Measurements from ENCODE around the gene CREB3L1.

Gene CREB3L1

GRCh38 chr11:46330563-46331281, 53.3 kb downstream of the CREB3L1 start:
- DNase-seq = no peak

- peak; percentile 72 for DNase-seq
These were observed 54.0 kb downstream of the CREB3L1 start for GRCh38 chr11:46331282-46331984.

GRCh38 chr11:46332093-46332567, 54.7 kb downstream of the CREB3L1 start:
- DNase-seq = no peak

GRCh38 chr11:46332568-46333393, 55.3 kb downstream of the CREB3L1 start:
- peak; percentile 70 for DNase-seq

- peak; percentile 58 for DNase-seq
These were observed 56.0 kb downstream of the CREB3L1 start for GRCh38 chr11:46333394-46333947.

- no peak for DNase-seq
These were observed 56.7 kb downstream of the CREB3L1 start for GRCh38 chr11:46334211-46334610.

- DNase-seq = no peak
These were observed 57.8 kb downstream of the CREB3L1 start for GRCh38 chr11:46335271-46335670.

GRCh38 chr11:46335890-46336562, 58.6 kb downstream of the CREB3L1 start:
- DNase-seq = no peak

GRCh38 chr11:46336563-46337180, 59.2 kb downstream of the CREB3L1 start:
- no peak for DNase-seq

GRCh38 chr11:46337626-46338345, 60.3 kb downstream of the CREB3L1 start:
- DNase-seq = no peak

GRCh38 chr11:46338636-46338987, 61.1 kb downstream of the CREB3L1 start:
- DNase-seq = no peak

- no peak for DNase-seq
These were observed 61.7 kb downstream of the CREB3L1 start for GRCh38 chr11:46338988-46339666.

GRCh38 chr11:46339816-46340215, 62.4 kb downstream of the CREB3L1 start:
- no peak for DNase-seq

GRCh38 chr11:46341454-46341853, 64.0 kb downstream of the CREB3L1 start:
- no peak for DNase-seq

GRCh38 chr11:46342239-46342638, 64.8 kb downstream of the CREB3L1 start:
- peak; percentile 67 for DNase-seq

GRCh38 chr11:46343520-46343919, 66.1 kb downstream of the CREB3L1 start:
- no peak for DNase-seq

- DNase-seq = peak; percentile 51
These were observed 67.7 kb downstream of the CREB3L1 start for GRCh38 chr11:46345131-46345597.

- DNase-seq = peak; percentile 44
These were observed 68.5 kb downstream of the CREB3L1 start for GRCh38 chr11:46345881-46346484.

GRCh38 chr11:46346886-46347636, 69.6 kb downstream of the CREB3L1 start, which contains the start of gene DGKZ:
Gene DGKZ, plus strand, starts transcription at chr11:46347463. Its CDS starts 197 bp downstream, at chr11:46347660.
- DNase-seq = peak; percentile 86
